ENCODE measurements around the gene CHEK2. TPM values are rescaled to one million over a fixed set of nuclear protein-coding genes. Genes with fewer than 3 reads are reported as not detected.
A peak's percentile ranks its signal among the peaks of the same experiment; 100 is the strongest.
"Not testable (repeated sequence)": the region's sequence is repeated elsewhere in the genome, so short reads cannot be mapped to it uniquely, and the experiment has no call there.

CHEK2 gene
- total RNA-seq, 1 experiment from 2014 or later: 23.7 TPM

- DNase-seq (ENCODE audit: low read depth): no peak
These were observed 328 bp downstream of the CHEK2 start for GRCh38 chr22:28741200-28741784.

GRCh38 chr22:28738876-28739275 lies 2.7 kb downstream of the CHEK2 start:
- not testable (repeated sequence) for DNase-seq (ENCODE audit: low read depth)

GRCh38 chr22:28737701-28738100 lies 3.9 kb downstream of the CHEK2 start:
- no peak for DNase-seq (ENCODE audit: low read depth)

- DNase-seq (ENCODE audit: low read depth): no peak
These were observed 5.1 kb downstream of the CHEK2 start for GRCh38 chr22:28736301-28737155.

- no peak for DNase-seq (ENCODE audit: low read depth)
These were observed 7.2 kb downstream of the CHEK2 start for GRCh38 chr22:28734393-28734792.

- DNase-seq (ENCODE audit: low read depth): no peak
These were observed 11.4 kb downstream of the CHEK2 start for GRCh38 chr22:28730179-28730578.

- no peak for DNase-seq (ENCODE audit: low read depth)
These were observed 12.9 kb downstream of the CHEK2 start for GRCh38 chr22:28728621-28729313.

- DNase-seq (ENCODE audit: low read depth): no peak
These were observed 13.6 kb downstream of the CHEK2 start for GRCh38 chr22:28728002-28728401.

- DNase-seq (ENCODE audit: low read depth): no peak
These were observed 23.6 kb downstream of the CHEK2 start for GRCh38 chr22:28718044-28718443.

- no peak for DNase-seq (ENCODE audit: low read depth)
These were observed 24.9 kb downstream of the CHEK2 start for GRCh38 chr22:28716686-28717085.

- DNase-seq (ENCODE audit: low read depth): no peak
These were observed 26.0 kb downstream of the CHEK2 start for GRCh38 chr22:28715611-28716010.

- DNase-seq (ENCODE audit: low read depth): peak; percentile 7
These were observed 27.5 kb downstream of the CHEK2 start for GRCh38 chr22:28714043-28714628.

GRCh38 chr22:28711820-28712777 lies 29.5 kb downstream of the CHEK2 start:
- DNase-seq (ENCODE audit: low read depth): peak; percentile 81

- no peak for DNase-seq (ENCODE audit: low read depth)
These were observed 30.3 kb downstream of the CHEK2 start for GRCh38 chr22:28711341-28711740.

GRCh38 chr22:28710576-28711191 lies 30.9 kb downstream of the CHEK2 start:
- DNase-seq (ENCODE audit: low read depth): peak; percentile 59

- no peak for DNase-seq (ENCODE audit: low read depth)
These were observed 31.5 kb downstream of the CHEK2 start for GRCh38 chr22:28710107-28710506.

- DNase-seq (ENCODE audit: low read depth): no peak
These were observed 34.8 kb downstream of the CHEK2 start for GRCh38 chr22:28706845-28707244.

- DNase-seq (ENCODE audit: low read depth): no peak
These were observed 38.2 kb downstream of the CHEK2 start for GRCh38 chr22:28703436-28703835.

- no peak for DNase-seq (ENCODE audit: low read depth)
These were observed 38.7 kb downstream of the CHEK2 start for GRCh38 chr22:28702891-28703290.

- not testable (repeated sequence) for DNase-seq (ENCODE audit: low read depth)
These were observed 48.4 kb downstream of the CHEK2 start for GRCh38 chr22:28693041-28693760.

All from RPMI7951 (cell line).